Fibroblast of skin of left quadriceps (primary cell): ENCODE results near the gene TMC6.
"Not testable (repeated sequence)": the region's sequence is repeated elsewhere in the genome, so short reads cannot be mapped to it uniquely, and the experiment has no call there.

Source experiments
- DNase-seq, 2 experiments: peaks; one replicate each; pipeline ENCODE4 v3.0.0-alpha.2; 2013; ENCODE audit warnings: low read depth in 2 of 2

TMC6 gene

DNA sequence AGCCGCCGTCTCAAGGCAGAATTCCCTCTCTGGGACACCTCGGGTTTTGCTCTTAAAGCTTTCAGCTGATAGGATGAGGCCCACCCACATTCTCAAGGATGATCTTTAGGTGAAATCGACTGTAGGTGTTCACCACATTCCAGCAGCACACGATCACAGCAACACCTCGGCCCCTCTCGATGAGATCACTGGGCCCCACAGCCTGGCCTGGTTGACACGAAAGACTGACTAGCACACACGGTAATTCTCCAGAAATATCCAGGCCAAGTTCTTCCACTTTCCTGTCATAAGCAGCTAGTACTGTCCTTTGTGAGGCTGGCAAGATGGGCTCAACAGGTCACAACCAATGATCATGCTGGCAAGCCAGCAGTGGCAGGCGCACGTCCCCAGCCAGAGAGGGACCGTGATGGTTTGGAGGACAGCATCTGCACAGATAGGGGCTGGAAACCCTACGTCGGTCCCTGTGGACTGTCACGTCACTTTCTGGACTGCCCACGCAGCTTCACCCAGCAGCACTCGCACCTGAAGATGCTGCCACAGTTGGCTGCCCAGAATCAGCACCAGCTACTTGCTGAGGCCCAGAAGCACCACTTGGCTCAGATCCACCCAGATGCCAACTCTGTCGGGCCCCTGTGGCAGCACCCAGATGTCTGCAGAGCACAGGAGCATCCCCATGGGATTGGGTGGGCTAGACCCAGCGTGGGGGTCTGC is 17.4 kb downstream of the TMC6 start:
- no peak for DNase-seq

DNA sequence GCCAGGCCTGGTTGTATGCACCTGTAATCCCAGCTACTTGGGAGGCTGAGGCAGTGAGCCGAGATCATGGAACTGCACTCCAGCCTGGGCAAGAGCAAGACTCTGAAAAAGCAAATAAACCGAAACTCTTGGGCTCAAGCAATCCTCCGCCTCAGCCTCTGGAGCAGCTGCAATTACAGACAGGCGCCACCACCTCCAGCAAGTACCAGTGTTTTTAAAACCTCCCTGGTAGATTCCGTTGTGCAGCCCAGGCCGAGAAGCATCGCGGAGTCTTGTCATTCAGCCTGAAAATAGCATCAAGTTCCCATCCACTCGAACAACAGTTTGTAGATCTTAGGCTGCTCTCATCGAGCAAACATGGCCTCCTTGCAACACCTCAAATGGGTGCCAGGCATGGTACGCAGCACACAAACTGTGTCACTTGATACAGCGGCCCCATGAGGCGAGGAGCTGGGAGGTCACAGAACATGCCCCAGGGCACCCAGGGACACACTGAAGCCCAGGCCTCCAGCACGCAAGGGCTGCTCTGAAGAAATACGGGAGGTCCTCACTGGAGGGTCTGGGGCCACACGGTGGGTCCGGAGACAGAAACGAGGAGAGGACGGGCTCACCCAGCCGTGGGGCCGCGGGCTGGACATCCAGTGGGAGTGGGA is 18.1 kb downstream of the TMC6 start:
- DNase-seq, result no peak

DNA sequence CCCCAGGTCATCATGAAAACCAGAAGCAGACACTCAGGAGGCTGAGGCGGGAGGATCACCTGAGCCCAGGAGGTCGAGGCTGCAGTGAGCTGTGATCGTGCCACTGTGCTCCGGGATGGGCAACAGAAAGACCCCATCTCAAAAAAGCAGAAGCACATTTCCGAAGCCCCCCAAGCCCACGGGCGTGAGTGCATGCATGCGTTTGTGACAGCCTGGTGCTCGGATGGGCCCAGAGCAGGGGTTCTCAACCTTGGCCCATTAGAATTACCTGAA is 19.1 kb downstream of the TMC6 start:
- no peak for DNase-seq

GRCh38 chr17:78108726-78109488 is 19.6 kb downstream of the TMC6 start:
- no peak for DNase-seq

GRCh38 chr17:78107976-78108725 is 20.4 kb downstream of the TMC6 start:
- DNase-seq, result no peak

GRCh38 chr17:78107457-78107856 is 21.1 kb downstream of the TMC6 start:
- no peak for DNase-seq

DNA sequence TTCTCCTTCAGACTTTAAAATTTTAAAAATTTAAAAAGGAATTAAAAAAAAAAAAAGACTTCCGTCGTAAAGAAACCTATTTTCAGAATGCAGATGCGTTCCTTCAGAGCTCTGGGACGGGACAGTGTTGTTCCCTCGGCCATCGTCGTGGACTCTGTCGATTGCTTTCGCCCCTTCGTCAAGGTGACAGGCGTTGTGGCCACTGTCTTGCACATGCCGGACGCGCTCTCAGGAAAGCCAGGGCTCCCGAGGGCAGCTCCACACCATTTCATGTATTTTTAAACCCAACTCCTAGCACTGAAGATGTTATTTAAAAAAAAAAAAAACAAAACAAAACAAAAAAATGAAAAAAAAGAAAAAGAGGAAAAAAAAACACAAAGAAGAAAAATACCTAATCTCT is 22.3 kb downstream of the TMC6 start:
- no peak for DNase-seq

DNA sequence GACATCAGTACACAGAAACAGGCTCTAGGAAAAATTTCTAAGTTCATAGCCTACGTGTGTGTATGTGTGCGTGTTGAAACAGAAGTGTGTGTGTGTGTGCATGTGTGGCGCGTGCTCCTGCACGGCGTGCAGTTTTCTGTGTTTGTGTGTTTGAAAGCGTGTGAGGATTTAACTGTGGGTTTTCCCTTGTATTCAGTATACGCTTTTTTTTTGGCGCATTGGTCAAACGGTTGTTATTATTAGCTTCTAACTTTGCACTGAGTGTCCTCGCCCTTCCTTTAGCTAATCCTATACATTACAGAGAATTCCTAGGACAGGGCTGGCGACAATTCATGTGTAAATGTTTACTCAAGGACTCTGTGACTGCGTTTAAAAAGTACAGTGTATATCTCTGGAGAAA is 23.0 kb downstream of the TMC6 start:
- no peak for DNase-seq

- DNase-seq, result no peak
These were observed 23.5 kb downstream of the TMC6 start for GRCh38 chr17:78105101-78105500.

DNA sequence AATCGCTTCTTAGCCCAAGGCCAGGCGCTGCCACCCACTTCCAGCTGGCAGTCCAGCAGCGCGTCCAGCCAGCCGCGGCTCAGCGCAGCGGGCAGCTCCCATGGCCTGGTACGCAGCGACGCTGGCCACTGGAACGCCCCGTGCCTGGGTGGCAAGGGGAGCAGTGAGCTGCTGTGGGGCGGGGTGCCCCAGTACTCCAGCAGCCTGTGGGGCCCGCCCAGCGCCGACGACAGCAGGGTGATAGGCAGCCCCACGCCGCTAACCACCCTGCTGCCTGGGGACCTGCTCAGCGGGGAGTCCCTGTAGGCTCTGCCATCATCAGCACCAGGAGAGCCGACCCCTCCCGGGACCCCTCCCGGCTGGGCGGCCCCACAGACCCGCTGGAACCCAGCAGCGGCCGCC is 24.0 kb downstream of the TMC6 start:
- no peak for DNase-seq

DNA sequence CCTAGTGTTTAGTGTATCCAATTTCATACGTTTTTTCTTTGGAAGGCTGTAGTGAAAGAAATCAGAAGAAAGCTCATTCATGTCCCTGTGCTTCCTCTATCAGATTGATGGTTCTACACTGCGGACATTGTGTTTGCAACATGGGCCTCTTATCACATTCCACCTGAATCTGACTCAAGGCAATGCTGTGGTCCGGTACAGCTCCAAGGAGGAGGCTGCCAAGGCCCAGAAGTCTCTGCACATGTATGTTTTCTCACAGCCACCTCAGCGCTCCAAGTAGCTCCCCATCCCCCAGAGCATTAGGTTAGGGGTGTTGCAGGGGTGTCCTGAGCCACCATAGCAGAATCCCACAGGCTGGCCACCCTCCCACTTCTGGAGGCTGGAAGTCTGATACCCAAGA is 25.2 kb downstream of the TMC6 start:
- DNase-seq, result no peak

DNA sequence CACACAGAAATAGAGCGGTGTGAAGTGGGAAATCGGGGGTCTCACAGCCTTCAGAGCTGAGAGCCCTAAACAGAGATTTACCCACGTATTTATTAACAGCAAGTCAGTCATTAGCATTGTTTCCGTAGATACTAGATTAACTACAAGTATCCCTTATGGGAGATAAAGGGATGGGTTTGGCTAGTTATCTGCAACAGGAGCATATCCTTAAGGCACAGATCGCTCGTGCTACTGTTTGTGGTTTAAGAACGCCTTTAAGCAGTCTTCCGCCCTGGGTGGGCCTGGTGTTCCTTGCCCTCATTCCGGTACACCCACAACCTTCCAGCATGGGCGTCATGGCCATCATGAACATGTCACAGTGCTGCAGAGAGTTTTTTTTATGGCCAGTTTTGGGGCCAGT is 27.0 kb downstream of the TMC6 start:
- DNase-seq, result no peak

DNA sequence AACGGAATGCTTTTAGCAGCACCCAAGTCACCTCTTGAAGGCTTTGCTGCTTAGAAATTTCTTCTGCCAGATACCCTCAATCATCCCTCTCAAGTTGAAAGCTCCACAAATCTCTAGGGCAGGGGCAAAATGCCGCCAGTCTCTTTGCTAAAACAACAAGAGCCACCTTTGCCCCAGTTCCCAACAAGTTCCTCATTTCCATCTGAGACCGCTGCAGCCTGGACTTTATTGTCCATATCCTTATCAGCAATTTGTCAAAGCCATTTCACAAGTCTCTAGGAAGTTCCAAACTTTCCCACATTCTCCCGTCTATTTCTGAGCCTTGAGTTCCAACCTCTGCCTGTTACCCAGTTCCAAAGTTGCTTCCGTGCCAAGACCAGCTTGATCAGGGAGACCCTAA is 27.4 kb downstream of the TMC6 start:
- DNase-seq, result no peak

DNA sequence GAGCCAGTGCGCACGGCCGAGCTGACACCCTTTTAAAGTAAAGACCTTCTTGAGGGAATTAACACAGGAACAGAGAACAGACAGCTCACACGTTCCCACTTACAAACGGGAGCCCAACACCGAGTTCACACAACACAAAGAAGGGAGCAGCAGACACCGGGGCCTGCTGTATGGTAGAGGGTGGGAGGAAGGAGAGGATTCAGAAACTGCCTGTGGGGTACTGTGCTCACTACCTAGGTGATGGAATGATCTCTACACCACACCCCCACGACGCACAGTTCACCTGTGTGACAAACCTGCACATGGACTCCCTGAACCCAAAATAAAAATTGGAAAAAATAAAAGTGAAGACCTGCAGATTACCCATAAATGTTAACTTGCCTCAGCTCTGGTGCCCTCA is 32.5 kb downstream of the TMC6 start:
- no peak for DNase-seq

DNA sequence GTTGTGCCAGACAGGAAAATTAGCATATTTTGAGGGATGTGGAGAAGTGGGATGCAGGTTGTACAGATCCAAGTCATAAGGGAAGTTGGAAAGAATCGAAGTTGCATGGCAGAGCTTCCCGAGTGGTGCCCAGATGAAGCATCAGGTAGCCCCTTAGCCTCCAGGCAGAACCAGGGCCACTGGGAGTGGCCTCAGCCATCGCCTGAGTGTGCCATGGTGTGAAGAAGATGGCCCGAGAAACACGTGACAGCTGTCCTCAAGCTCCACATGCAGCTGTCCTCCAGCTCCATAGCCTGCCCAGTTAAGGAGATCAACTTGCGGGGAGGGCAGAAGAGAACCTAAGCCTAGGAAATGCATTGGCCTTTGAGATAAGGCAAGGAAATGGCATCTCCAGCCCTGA is 33.5 kb downstream of the TMC6 start:
- no peak for DNase-seq

- no peak for DNase-seq
These were observed 35.7 kb downstream of the TMC6 start for GRCh38 chr17:78092794-78093324.

DNA sequence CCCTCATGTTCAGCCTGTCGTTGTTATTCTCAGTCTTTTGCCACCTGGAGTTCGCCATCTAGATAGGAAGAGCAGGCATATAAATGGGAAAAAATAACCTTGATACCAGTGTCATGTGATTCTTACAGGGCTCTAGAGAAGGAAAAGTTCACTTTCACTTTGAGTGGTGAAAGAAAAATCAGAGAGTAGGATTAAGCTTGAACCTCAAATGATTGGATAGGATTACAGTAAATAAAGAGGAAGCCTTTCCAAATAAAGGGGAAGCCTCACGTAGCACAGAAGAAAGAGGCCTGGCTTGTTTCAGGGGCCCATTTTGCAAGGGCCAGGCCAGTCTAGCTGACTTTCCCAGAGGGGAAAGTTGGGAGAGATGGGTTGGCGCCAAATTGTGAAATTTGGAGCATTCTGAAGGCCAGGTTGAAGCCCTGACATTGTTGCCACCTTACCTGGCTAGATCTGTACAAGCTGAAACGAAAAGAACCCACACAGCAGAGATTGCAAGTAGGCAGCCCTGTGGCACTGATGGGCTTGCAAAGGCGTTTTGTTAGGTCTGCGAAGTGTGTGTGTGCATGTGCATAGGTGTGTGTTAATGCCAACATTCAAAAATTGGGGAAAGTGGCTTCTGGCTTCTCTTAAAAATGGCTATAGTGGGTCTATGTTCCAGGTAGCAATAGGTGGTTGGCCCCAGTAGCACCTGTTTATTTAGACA is 38.8 kb downstream of the TMC6 start:
- DNase-seq, result no peak

- DNase-seq, result no peak
These were observed 40.0 kb downstream of the TMC6 start for GRCh38 chr17:78088529-78088928.

DNA sequence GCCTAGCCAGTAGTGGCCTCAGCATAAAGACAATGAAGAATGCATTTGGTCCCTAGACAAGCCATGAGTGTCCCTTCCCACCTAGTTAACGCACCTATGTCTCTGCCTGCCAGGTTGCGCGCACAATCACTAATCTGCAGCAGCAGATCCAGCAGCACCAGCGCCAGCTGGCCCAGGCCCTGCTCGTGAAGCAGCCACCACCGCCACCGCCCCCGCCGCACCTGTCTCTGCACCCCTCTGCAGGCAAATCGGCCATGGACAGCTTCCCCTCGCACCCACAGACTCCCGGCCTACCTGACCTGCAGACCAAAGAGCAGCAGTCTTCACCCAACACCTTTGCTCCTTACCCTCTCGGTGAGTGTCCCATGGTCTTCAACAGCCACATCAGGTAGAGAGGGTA is 41.8 kb downstream of the TMC6 start:
- no peak for DNase-seq

DNA sequence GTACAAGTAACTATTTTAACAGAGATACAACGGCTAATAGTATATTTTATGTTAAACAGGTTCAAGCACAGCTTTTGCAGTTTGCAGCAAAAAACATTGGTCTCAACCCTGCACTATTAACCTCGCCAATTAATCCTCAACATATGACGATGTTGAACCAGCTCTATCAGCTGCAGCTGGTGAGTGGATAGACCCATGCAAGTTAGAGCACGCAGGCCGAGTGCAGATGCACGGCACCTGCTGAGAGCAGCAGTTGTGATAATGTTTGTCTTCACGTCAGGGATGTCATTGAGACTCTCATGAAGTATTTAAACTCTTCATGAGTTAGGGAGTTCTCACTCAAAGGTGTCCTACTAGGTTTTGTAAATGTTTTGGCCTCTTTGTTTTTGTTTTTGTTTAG is 45.6 kb downstream of the TMC6 start:
- DNase-seq, result no peak

DNA sequence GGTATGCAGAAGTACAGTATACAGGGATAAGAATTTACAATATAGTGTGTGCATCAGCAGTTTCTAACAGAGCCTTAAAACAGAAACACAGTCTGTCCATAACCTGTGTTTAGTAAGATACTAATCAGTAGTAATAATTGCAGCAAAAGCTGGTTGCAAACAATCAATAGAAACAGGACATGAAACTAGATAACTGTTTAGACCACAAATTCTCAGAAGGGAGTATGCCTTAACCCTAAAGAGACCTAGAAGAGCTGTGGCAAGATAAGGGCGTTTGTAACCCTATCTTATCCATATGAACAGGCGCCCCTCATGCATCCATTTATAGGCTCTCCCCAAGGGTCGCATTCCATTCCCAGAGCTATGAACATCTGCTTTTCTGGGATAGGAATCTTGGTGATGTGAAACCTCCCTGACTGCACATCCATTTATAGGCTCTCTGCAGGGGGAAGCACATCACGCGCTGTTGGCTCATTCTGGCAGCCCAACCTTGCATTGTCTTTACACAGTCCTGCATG is 46.1 kb downstream of the TMC6 start:
- not testable (repeated sequence) for DNase-seq
